ENCODE data around the gene HCRTR2.

HCRTR2 gene

GRCh38 chr6:55136916-55137315 lies 37.4 kb upstream of the HCRTR2 start:
- H3K36me3 ChIP-seq (ENCODE audit: control insufficient read depth, low read length), result no peaks in the 10 kb centered on the region
- no peaks in the 10 kb centered on the region for H4K20me1 ChIP-seq (ENCODE audit: control insufficient read depth, insufficient read depth, low read depth, low read length)
- H3F3A ChIP-seq (ENCODE audit: control insufficient read depth, insufficient read depth), result no peaks in the 10 kb centered on the region
- no peaks in the 10 kb centered on the region for H3K79me2 ChIP-seq (ENCODE audit: control insufficient read depth, low read length)
- no peak overlapping the region for H3K27ac ChIP-seq (ENCODE audit: low read depth, low read length)
- H3K4me3 ChIP-seq (ENCODE audit: low read length), result no peak overlapping the region
- H3K9me3 ChIP-seq (ENCODE audit: control insufficient read depth, insufficient read depth, low read length), result no peaks in the 10 kb centered on the region
- TF ChIP-seq CTCF (IDR thresholded peaks at IDR 0.05; ENCODE audit: low read depth, low read length, poor library complexity, severe bottlenecking), result no peak
- TF ChIP-seq EZH2phosphoT487 (IDR thresholded peaks at IDR 0.05; ENCODE audit: borderline replicate concordance, low read length), result no peak
- no peaks in the 10 kb centered on the region for H3K9me2 ChIP-seq (replicated peaks; ENCODE audit: control insufficient read depth, low read length)
- no peak overlapping the region for H3K4me2 ChIP-seq (ENCODE audit: low read length)
- no peaks in the 10 kb centered on the region for H3K4me1 ChIP-seq (ENCODE audit: control insufficient read depth, low read length)
- no peaks in the 10 kb centered on the region for H3K27me3 ChIP-seq (ENCODE audit: control insufficient read depth, low read length)

- no peak for TF ChIP-seq EZH2phosphoT487 (IDR thresholded peaks at IDR 0.05; ENCODE audit: borderline replicate concordance, low read length)
- TF ChIP-seq CTCF (IDR thresholded peaks at IDR 0.05; ENCODE audit: low read depth, low read length, poor library complexity, severe bottlenecking), result no peak
- H4K20me1 ChIP-seq (ENCODE audit: control insufficient read depth, insufficient read depth, low read depth, low read length), result no peaks in the 10 kb centered on the region
- no peaks in the 10 kb centered on the region for H3K27me3 ChIP-seq (ENCODE audit: control insufficient read depth, low read length)
- no peaks in the 10 kb centered on the region for H3K9me2 ChIP-seq (replicated peaks; ENCODE audit: control insufficient read depth, low read length)
- no peak overlapping the region for H3K4me2 ChIP-seq (ENCODE audit: low read length)
- H3K79me2 ChIP-seq (ENCODE audit: control insufficient read depth, low read length), result no peaks in the 10 kb centered on the region
- H3K27ac ChIP-seq (ENCODE audit: low read depth, low read length), result no peak overlapping the region
- no peaks in the 10 kb centered on the region for H3K9me3 ChIP-seq (ENCODE audit: control insufficient read depth, insufficient read depth, low read length)
- H3K4me3 ChIP-seq (ENCODE audit: low read length), result no peak overlapping the region
- H3F3A ChIP-seq (ENCODE audit: control insufficient read depth, insufficient read depth), result no peaks in the 10 kb centered on the region
- no peaks in the 10 kb centered on the region for H3K4me1 ChIP-seq (ENCODE audit: control insufficient read depth, low read length)
- no peaks in the 10 kb centered on the region for H3K36me3 ChIP-seq (ENCODE audit: control insufficient read depth, low read length)
Measured at GRCh38 chr6:55137929-55138693, 36.2 kb upstream of the HCRTR2 start.

GRCh38 chr6:55141611-55142010 lies 32.7 kb upstream of the HCRTR2 start:
- Histone ChIP-seq H4K20me1 (ENCODE audit: control insufficient read depth, insufficient read depth, low read depth, low read length) (no peaks in the 10 kb centered on the region), H3K4me1 (ENCODE audit: control insufficient read depth, low read length) (no peaks in the 10 kb centered on the region), H3K27me3 (ENCODE audit: control insufficient read depth, low read length) (no peaks in the 10 kb centered on the region), H3K9me2 (replicated peaks; ENCODE audit: control insufficient read depth, low read length) (no peaks in the 10 kb centered on the region), H3K36me3 (ENCODE audit: control insufficient read depth, low read length) (no peaks in the 10 kb centered on the region), H3K4me2 (ENCODE audit: low read length) (no peak overlapping the region), H3K27ac (ENCODE audit: low read depth, low read length) (no peak overlapping the region), H3K9me3 (ENCODE audit: control insufficient read depth, insufficient read depth, low read length) (no peaks in the 10 kb centered on the region; the same call in 1 of the 2 replicates), H3F3A (ENCODE audit: control insufficient read depth, insufficient read depth) (no peaks in the 10 kb centered on the region), H3K4me3 (ENCODE audit: low read length) (no peak overlapping the region), H3K79me2 (ENCODE audit: control insufficient read depth, low read length) (no peaks in the 10 kb centered on the region)
- TF ChIP-seq CTCF (IDR thresholded peaks at IDR 0.05; ENCODE audit: low read depth, low read length, poor library complexity, severe bottlenecking), result no peak
- no peak for TF ChIP-seq EZH2phosphoT487 (IDR thresholded peaks at IDR 0.05; ENCODE audit: borderline replicate concordance, low read length)
